Neural crest cell (in vitro differentiated cells): ENCODE results near the gene AKR1C3. TPM values are rescaled to one million over a fixed set of nuclear protein-coding genes. Genes with fewer than 3 reads are reported as not detected.

Experiments
- DNase-seq: peaks from one replicate; pipeline ENCODE4 v3.0.0; 2021; ENCODE audit warnings: low read depth, mixed read lengths, low spot score
- H3K27ac Mint-ChIP-seq: one replicate; pipeline ENCODE4 v1.8.0; 2021; ENCODE audit warnings: mild to moderate bottlenecking, mixed read lengths; ENCODE audit not compliant: unreplicated experiment
- H3K27me3 Mint-ChIP-seq: 2 replicates; pipeline ENCODE4 v1.8.0; 2021; ENCODE audit warnings: low read depth, mild to moderate bottlenecking, mixed read lengths
- H3K36me3 Mint-ChIP-seq: 2 replicates; pipeline ENCODE4 v1.8.0; 2021; ENCODE audit warnings: low read depth, mild to moderate bottlenecking, mixed read lengths
- H3K4me1 Mint-ChIP-seq: 2 replicates; pipeline ENCODE4 v1.8.0; 2021; ENCODE audit warnings: mixed read lengths
- H3K4me3 Mint-ChIP-seq: one replicate; pipeline ENCODE4 v1.8.0; 2021; ENCODE audit warnings: mild to moderate bottlenecking, mixed read lengths
- H3K9me3 Mint-ChIP-seq: 2 replicates; pipeline ENCODE4 v1.8.0; 2021; ENCODE audit warnings: mixed read lengths
- total RNA-seq: library from RNA; stranded (reverse); gene quantifications from 2 replicates; pipeline ENCODE4 v1.2.1, GENCODE V29; 2021
- TF ChIP-seq, protein P1 (sequence below): fragments of 200-600 bp; sonication (generic); conservative IDR thresholded peaks from 2 replicates; pipeline ENCODE4 v1.5.0; 2021; ENCODE audit warnings: antibody characterized with exemption, mild to moderate bottlenecking

The AKR1C3 gene
- total RNA-seq, 1 donor from 2014 or later: 0.19 TPM

DNA sequence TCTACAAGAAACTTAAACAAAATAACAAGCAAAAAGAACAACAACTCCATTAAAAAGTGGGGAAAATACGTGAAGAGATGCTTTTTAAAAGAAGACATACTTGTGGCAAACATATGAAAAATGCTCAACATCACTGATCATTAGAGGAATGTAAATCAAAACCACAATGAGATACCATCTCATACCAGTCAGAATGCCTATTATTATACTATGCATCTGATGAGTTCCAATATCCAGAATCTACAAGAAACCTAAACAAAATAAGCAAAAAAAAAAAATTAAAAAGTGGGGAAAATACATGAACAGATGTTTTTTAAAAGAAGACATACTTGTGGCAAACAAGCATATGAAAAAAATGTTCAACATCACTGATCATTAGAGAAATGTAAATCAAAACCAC is 29.6 kb upstream of the AKR1C3 start:
- Mint-ChIP-seq H3K27me3 (no peaks in the 10 kb centered on the region), H3K36me3 (no peaks in the 10 kb centered on the region), H3K4me3 (no peak overlapping the region), H3K27ac (no peak overlapping the region), H3K4me1 (no peaks in the 10 kb centered on the region), H3K9me3 (peaks cover 5% of the 10 kb centered on the region)
- TF ChIP-seq, protein P1, sequence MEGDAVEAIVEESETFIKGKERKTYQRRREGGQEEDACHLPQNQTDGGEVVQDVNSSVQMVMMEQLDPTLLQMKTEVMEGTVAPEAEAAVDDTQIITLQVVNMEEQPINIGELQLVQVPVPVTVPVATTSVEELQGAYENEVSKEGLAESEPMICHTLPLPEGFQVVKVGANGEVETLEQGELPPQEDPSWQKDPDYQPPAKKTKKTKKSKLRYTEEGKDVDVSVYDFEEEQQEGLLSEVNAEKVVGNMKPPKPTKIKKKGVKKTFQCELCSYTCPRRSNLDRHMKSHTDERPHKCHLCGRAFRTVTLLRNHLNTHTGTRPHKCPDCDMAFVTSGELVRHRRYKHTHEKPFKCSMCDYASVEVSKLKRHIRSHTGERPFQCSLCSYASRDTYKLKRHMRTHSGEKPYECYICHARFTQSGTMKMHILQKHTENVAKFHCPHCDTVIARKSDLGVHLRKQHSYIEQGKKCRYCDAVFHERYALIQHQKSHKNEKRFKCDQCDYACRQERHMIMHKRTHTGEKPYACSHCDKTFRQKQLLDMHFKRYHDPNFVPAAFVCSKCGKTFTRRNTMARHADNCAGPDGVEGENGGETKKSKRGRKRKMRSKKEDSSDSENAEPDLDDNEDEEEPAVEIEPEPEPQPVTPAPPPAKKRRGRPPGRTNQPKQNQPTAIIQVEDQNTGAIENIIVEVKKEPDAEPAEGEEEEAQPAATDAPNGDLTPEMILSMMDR: no peak
- no peak for DNase-seq

- TF ChIP-seq, protein P1: no peak
- H3K27ac Mint-ChIP-seq: no peak overlapping the region
These were observed 25.8 kb upstream of the AKR1C3 start for GRCh38 chr10:5068274-5068984.

DNA sequence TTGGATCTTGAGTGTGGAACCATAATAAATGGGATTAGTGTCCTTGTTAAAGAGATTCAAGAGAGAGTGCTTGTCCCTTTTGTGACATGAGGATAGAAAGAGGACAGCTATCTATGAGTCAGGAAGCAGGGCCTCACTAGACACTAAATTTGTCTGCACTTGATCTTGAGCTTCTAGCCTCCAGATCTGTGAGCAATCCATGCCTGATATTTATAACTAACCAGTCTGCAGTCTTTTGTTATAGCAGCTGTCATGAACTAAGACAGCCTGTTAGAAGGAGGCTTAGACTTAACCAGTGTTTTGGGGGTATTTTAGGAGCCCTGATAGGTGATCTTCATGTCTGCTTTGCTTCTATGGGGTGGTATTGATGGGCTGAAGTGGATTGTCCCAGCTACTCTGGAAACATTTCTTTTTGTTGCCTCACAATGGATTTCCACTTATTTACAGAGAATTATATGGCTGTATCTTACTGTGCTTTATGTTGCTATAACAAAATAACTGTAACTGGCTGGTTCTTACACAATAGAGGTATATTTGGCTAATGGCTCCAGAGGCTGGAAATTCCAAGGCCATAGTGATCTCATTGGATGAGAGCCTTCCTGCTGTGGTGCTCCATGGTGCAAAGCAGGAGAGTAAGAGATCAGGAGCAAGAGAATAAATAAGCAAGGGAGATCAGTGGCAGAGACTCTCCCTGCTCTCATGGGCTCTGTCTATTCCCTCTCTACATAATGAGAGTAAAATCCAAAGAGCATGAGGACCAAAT is 23.4 kb upstream of the AKR1C3 start:
- H3K9me3 Mint-ChIP-seq: peaks cover 10% of the 10 kb centered on the region
- TF ChIP-seq, protein P1: no peak

More at GRCh38 chr10:5068274-5068984, 25.8 kb upstream of the AKR1C3 start:
- Mint-ChIP-seq H3K9me3 (peaks cover 9% of the 10 kb centered on the region), H3K36me3 (peaks cover 4% of the 10 kb centered on the region), H3K4me1 (peaks cover 13% of the 10 kb centered on the region), H3K27me3 (no peaks in the 10 kb centered on the region), H3K4me3 (no peak overlapping the region)
- DNase-seq: no peak

DNA sequence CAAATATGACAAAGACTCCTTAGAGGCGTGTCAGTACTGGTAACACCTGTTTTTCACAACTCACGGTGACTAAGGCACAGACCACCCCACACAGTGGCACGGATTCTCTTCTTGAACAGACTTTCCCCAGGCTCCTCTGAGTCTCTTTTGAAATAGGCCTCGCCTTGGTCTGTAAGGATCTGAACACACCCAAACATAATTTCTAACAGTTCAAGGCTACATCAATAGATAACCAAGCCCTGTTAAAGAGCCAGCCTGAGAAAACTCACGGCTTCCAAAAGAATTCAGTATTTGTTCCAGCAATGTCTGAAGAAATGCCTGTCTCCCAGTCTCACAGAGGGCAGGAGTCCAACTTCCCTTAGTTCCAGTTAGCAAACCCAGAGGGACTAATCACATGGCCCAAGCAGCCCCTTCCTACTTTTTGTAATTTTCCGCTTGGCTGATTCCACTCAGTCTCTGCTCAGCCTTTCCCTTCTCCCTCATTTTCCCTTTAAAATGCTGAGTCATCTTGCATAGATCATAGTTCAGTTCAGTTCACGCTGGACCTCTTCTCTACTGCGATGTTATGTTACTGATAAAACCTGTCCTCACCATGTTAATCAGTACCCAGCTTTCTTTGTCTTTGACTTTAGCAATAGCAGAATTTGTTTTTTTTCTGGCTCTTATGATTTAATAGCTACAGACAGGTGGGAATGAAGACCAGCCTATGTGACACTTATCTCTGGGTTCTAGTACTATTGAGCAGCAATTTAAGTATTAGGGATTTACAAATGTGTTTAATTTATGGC is 22.6 kb upstream of the AKR1C3 start:
- Mint-ChIP-seq H3K9me3 (peaks cover 13% of the 10 kb centered on the region), H3K4me1 (peaks cover 13% of the 10 kb centered on the region), H3K36me3 (peaks cover 6% of the 10 kb centered on the region), H3K27me3 (no peaks in the 10 kb centered on the region), H3K27ac (peak overlapping the region; percentile 64), H3K4me3 (no peak overlapping the region)
- TF ChIP-seq, protein P1: no peak
- no peak for DNase-seq

More for the DNA sequence above, 23.4 kb upstream of the AKR1C3 start:
- peaks cover 6% of the 10 kb centered on the region for H3K36me3 Mint-ChIP-seq
- no peak for DNase-seq
- no peak overlapping the region for H3K4me3 Mint-ChIP-seq
- H3K4me1 Mint-ChIP-seq: peaks cover 13% of the 10 kb centered on the region
- no peak overlapping the region for H3K27ac Mint-ChIP-seq
- no peaks in the 10 kb centered on the region for H3K27me3 Mint-ChIP-seq

- no peaks in the 10 kb centered on the region for H3K27me3 Mint-ChIP-seq
- TF ChIP-seq, protein P1: no peak
- no peak overlapping the region for H3K27ac Mint-ChIP-seq
- peaks cover 13% of the 10 kb centered on the region for H3K4me1 Mint-ChIP-seq
- peaks cover 6% of the 10 kb centered on the region for H3K36me3 Mint-ChIP-seq
- peaks cover 11% of the 10 kb centered on the region for H3K9me3 Mint-ChIP-seq
- H3K4me3 Mint-ChIP-seq: no peak overlapping the region
- no peak for DNase-seq
These were observed 20.6 kb upstream of the AKR1C3 start for GRCh38 chr10:5073659-5074058.
